H1 (cell line): ENCODE measurements around the gene COL6A2. TPM values are rescaled to one million over a fixed set of nuclear protein-coding genes. Genes with fewer than 3 reads are reported as not detected.

ENCODE experiments used
- CTCF ChIA-PET: fragments of 300-600 bp; sonication (Branson Sonifier 250); formaldehyde crosslinking; loops from one replicate; lab custom pipeline; 2021; ENCODE audit not compliant: partially characterized antibody; lab: Charles Lee
- POLR2A ChIA-PET: fragments of 300-600 bp; sonication (Branson Sonifier 250); formaldehyde crosslinking; loops from one replicate; lab custom pipeline; 2021; ENCODE audit warnings: inconsistent platforms; ENCODE audit not compliant: partially characterized antibody; lab: Charles Lee
- DNase-seq, 2 experiments: peaks; one replicate each; pipeline versions ENCODE4 v3.0.0 to v3.0.0-alpha.2; 2010 to 2022; ENCODE audit warnings: low spot score in 2 of 2, low read depth in 1 of 2, mixed read lengths in 1 of 2
- FAIRE-seq: peaks from 2 replicates; lab custom pipeline; 2011; peaks lifted over from hg19 to GRCh38; lab: Jason Lieb, UNC
- H2AFZ ChIP-seq: 2 replicates; pipeline ENCODE4 v1.8.1; 2012; ENCODE audit warnings: low read length, inconsistent platforms
- H2AK5ac ChIP-seq: 2 replicates; pipeline ENCODE4 v1.6.1; 2013; ENCODE audit warnings: low read depth, low read length
- H2BK120ac ChIP-seq: replicated peaks from 2 replicates; pipeline ENCODE3; 2013; ENCODE audit warnings: low read depth, low read length, inconsistent platforms
- H2BK12ac ChIP-seq: 2 replicates; pipeline ENCODE4 v1.6.1; 2013; ENCODE audit warnings: low read depth, low read length
- H2BK15ac ChIP-seq: 2 replicates; pipeline ENCODE4 v1.6.1; 2013; ENCODE audit warnings: low read length
- H2BK20ac ChIP-seq: 2 replicates; pipeline ENCODE4 v1.6.1; 2013; ENCODE audit warnings: low read length
- H2BK5ac ChIP-seq: 2 replicates; pipeline ENCODE4 v1.6.1; 2013; ENCODE audit warnings: low read depth, low read length
- H3K14ac ChIP-seq: 2 replicates; pipeline ENCODE4 v1.6.1; 2013; ENCODE audit warnings: inconsistent platforms; ENCODE audit not compliant: insufficient read length
- H3K18ac ChIP-seq: 2 replicates; pipeline ENCODE4 v1.6.1; 2013; ENCODE audit warnings: low read length; ENCODE audit errors: extremely low read depth
- H3K23ac ChIP-seq: 2 replicates; pipeline ENCODE4 v1.6.1; 2013; ENCODE audit warnings: inconsistent platforms; ENCODE audit not compliant: insufficient read length
- H3K23me2 ChIP-seq: 2 replicates; pipeline ENCODE4 v1.6.1; 2013; ENCODE audit warnings: low read depth, low read length
- H3K27ac ChIP-seq: 2 replicates; pipeline ENCODE4 v1.6.1; 2011; ENCODE audit warnings: low read depth, low read length, inconsistent platforms
- H3K27me3 ChIP-seq, 4 experiments: replicated peaks in 1 of 4; 1 replicate in 1 of 4; 2 replicates in 3 of 4; pipeline versions ENCODE4 v1.6.1 to v1.8.1; 2011 to 2013; ENCODE audit warnings: low read length in 3 of 4, mild to moderate bottlenecking in 3 of 4, inconsistent platforms in 2 of 4, mixed read lengths in 2 of 4, moderate library complexity in 1 of 4; ENCODE audit not compliant: control insufficient read depth in 3 of 4, insufficient read depth in 3 of 4; ENCODE audit errors: extremely low read depth in 1 of 4
- H3K36me3 ChIP-seq, 4 experiments: 2 replicates each; pipeline versions ENCODE4 v1.6.1 to v1.8.1; 2011 to 2013; ENCODE audit warnings: mild to moderate bottlenecking in 4 of 4, low read length in 3 of 4, moderate library complexity in 2 of 4, control low read depth in 1 of 4, inconsistent platforms in 1 of 4; ENCODE audit not compliant: insufficient read depth in 4 of 4, control insufficient read depth in 2 of 4
- H3K4ac ChIP-seq: replicated peaks from 2 replicates; pipeline ENCODE3; 2013; ENCODE audit warnings: low read length, low read depth, mixed read lengths, inconsistent platforms; ENCODE audit not compliant: insufficient read length
- H3K4me1 ChIP-seq, 4 experiments: replicated peaks in 1 of 4; 1 replicate in 1 of 4; 2 replicates in 3 of 4; pipeline versions ENCODE4 v1.6.1 to v1.8.1; 2011 to 2013; ENCODE audit warnings: low read length in 3 of 4, inconsistent platforms in 2 of 4, mixed read lengths in 1 of 4; ENCODE audit not compliant: insufficient read depth in 4 of 4, control insufficient read depth in 3 of 4
- H3K4me2 ChIP-seq, 2 experiments: 2 replicates each; pipeline versions ENCODE4 v1.6.1 to v1.8.1; 2011 to 2013; ENCODE audit warnings: low read depth in 2 of 2, low read length in 2 of 2, control low read depth in 1 of 2, inconsistent platforms in 1 of 2, mild to moderate bottlenecking in 1 of 2; ENCODE audit not compliant: insufficient read depth in 1 of 2
- H3K4me3 ChIP-seq, 4 experiments: fragments of 200-600, 300-600 bp in 1 of 4; sonication (generic), shearing (Covaris generic), sonication (Bioruptor Twin) in 1 of 4; 2 replicates each; pipeline versions ENCODE4 v1.5.1 to v1.8.1; 2011 to 2016; ENCODE audit warnings: low read length in 4 of 4, low read depth in 3 of 4, control low read depth in 2 of 4, inconsistent platforms in 2 of 4, mild to moderate bottlenecking in 2 of 4, mixed read lengths in 1 of 4, moderate library complexity in 1 of 4; ENCODE audit not compliant: insufficient read depth in 2 of 4; ENCODE audit errors: extremely low read depth in 1 of 4
- H3K56ac ChIP-seq: replicated peaks from 2 replicates; pipeline ENCODE3; 2013; ENCODE audit warnings: low read depth, mild to moderate bottlenecking, mixed read lengths, low read length, inconsistent platforms; ENCODE audit not compliant: insufficient read length
- H3K79me1 ChIP-seq: 2 replicates; pipeline ENCODE4 v1.6.1; 2013; ENCODE audit warnings: low read depth, low read length, control low read depth
- H3K79me2 ChIP-seq, 2 experiments: 2 replicates each; pipeline versions ENCODE4 v1.6.1 to v1.8.1; 2012 to 2013; ENCODE audit warnings: low read length in 2 of 2, mild to moderate bottlenecking in 2 of 2, inconsistent platforms in 1 of 2; ENCODE audit not compliant: insufficient read depth in 2 of 2, control insufficient read depth in 1 of 2
- H3K9ac ChIP-seq, 4 experiments: replicated peaks in 1 of 4; 1 replicate in 1 of 4; 2 replicates in 3 of 4; pipeline versions ENCODE4 v1.6.1 to v1.8.1; 2011 to 2013; ENCODE audit warnings: low read depth in 3 of 4, low read length in 3 of 4, control low read depth in 2 of 4, mild to moderate bottlenecking in 2 of 4, moderate library complexity in 2 of 4, inconsistent platforms in 1 of 4; ENCODE audit errors: extremely low read depth in 1 of 4
- H3K9me3 ChIP-seq, 2 experiments: 2 replicates each; pipeline versions ENCODE4 v1.6.1 to v1.8.1; 2012 to 2013; ENCODE audit warnings: mild to moderate bottlenecking in 2 of 2, moderate library complexity in 2 of 2, control low read depth in 1 of 2, inconsistent platforms in 1 of 2, low read depth in 1 of 2, low read length in 1 of 2, mixed read lengths in 1 of 2; ENCODE audit not compliant: insufficient read depth in 2 of 2
- H4K20me1 ChIP-seq, 2 experiments: replicated peaks in 1 of 2; 2 replicates each; pipeline versions ENCODE3 to v1.8.1; 2011 to 2013; ENCODE audit warnings: inconsistent platforms in 2 of 2, low read length in 2 of 2, mild to moderate bottlenecking in 1 of 2; ENCODE audit not compliant: insufficient read depth in 2 of 2, control insufficient read depth in 1 of 2
- H4K5ac ChIP-seq: 2 replicates; pipeline ENCODE4 v1.6.1; 2013; ENCODE audit warnings: low read length, low read depth, mixed read lengths, inconsistent platforms; ENCODE audit not compliant: insufficient read length
- H4K8ac ChIP-seq: 2 replicates; pipeline ENCODE4 v1.8.0; 2013; ENCODE audit warnings: mild to moderate bottlenecking, moderate library complexity, low read length, inconsistent platforms; ENCODE audit not compliant: insufficient read depth; ENCODE audit errors: extremely low read depth
- H4K91ac ChIP-seq: replicated peaks from 2 replicates; pipeline ENCODE3; 2013; ENCODE audit warnings: low read length, mixed read lengths, inconsistent platforms; ENCODE audit not compliant: insufficient read length
- GTF2F1 ChIP-seq: IDR thresholded peaks from 2 replicates; pipeline ENCODE4 v1.6.1; 2012; ENCODE audit warnings: low read depth, low read length, improper control_type of control experiment, borderline replicate concordance
- ZNF274 ChIP-seq: IDR thresholded peaks from 2 replicates; pipeline ENCODE4 v1.7.0; 2012; ENCODE audit warnings: low read length, borderline replicate concordance; ENCODE audit errors: extremely low read depth
- WGBS, 2 experiments: shearing (Covaris generic) in 1 of 2; methylation state at CpG; one replicate each; pipeline versions ENCODE4 v1.1.6 to v1.1.7; 2013 to 2015; ENCODE audit warnings: low lambda C conversion rate in 2 of 2, mixed read lengths in 2 of 2, inconsistent platforms in 1 of 2, low coverage in 1 of 2, missing lambda C conversion rate in 1 of 2; ENCODE audit not compliant: insufficient replicate concordance in 2 of 2, insufficient coverage in 1 of 2, insufficient read length in 1 of 2; ENCODE audit errors: extremely low coverage in 1 of 2, missing lambda C conversion rate in 1 of 2; 5-methylcytosine and 5-hydroxymethylcytosine counted together
- polyA plus RNA-seq, 7 experiments: library from polyadenylated mRNA; depleted of rRNA in 3 of 7; stranded (reverse) in 5 of 7; unstranded in 2 of 7; fragments of >200 nt in 5 of 7; fragments of 200-250 nt in 2 of 7; gene quantifications; 1 replicate in 5 of 7; 2 replicates in 1 of 7; 4 replicates in 1 of 7; pipeline versions ENCODE4 v1.2.1 to v1.2.3, GENCODE V29; 2011 to 2013; ENCODE audit warnings: missing spikeins in 2 of 7, mixed read lengths in 2 of 7
- total RNA-seq: library from RNA; stranded (reverse); fragmentation: NEBNext Ultra II Directional; extraction: Animal tissue kit (Norgen Biotek cat#: 25700); gene quantifications from 2 replicates; pipeline ENCODE4 v1.2.1, GENCODE V29; 2021

COL6A2 gene
- total and polyA plus RNA-seq, 2 of the 8 experiments (the other 6 are each of a cell fraction or from before 2014, with no cell fraction given) = 60.1 to 62.7 TPM

DNA sequence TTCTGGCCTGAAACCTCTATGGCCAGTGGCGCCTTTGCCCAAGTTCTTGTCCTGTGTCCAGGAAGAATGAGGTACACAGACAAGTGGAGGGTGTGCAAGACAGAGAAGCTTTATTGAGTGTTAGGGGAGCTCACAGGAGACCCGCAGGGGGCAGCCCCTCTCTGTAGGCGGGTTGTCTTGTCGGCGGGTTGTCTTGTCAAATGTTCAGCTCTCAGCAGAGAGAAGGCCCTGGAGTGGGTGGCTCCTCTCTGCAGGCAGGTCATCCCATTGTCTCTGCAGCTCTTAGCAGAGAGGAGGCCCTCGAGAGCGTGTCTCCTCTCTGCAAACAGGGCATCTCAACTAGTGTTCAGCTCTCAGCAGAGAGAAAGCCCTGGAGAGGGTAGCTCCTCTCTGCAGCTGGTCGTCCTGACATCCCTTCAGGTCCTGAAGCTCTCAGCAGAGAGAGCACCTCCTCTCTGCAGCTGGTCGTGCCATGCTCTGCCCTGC lies 11.0 kb downstream of the COL6A2 start:
- H2BK5ac ChIP-seq = no peak overlapping the region
- H2BK12ac ChIP-seq = peak overlapping the region; percentile 75; the same call in 1 of the 2 replicates
- H3K18ac ChIP-seq = no peak overlapping the region
- H4K20me1 ChIP-seq = peaks cover 0 to 6% of the 10 kb centered on the region in 2 experiments
- FAIRE-seq = no peak
- H2BK120ac ChIP-seq = no peak overlapping the region
- no peak overlapping the region for H4K8ac ChIP-seq
- no peak overlapping the region for H4K91ac ChIP-seq
- H2AFZ ChIP-seq = no peak overlapping the region
- TF ChIP-seq GTF2F1 = no peak
- TF ChIP-seq ZNF274 = no peak
- TF ChIP-seq, all 59 proteins: peak for 0
- Histone ChIP-seq H3K9me3 (peaks cover 4 to 10% of the 10 kb centered on the region in 2 experiments; a peak in 2 of 4 replicates), H3K79me2 (no peaks in the 10 kb centered on the region), H2BK20ac (no peak overlapping the region), H3K36me3 (peaks cover 0 to 17% (median 0%) of the 10 kb centered on the region in 4 experiments; a peak in 3 of 8 replicates), H3K4me2 (no peak overlapping the region), H3K23ac (no peak overlapping the region), H3K9ac (no peak overlapping the region), H3K23me2 (no peaks in the 10 kb centered on the region), H2AK5ac (no peak overlapping the region), H3K14ac (no peak overlapping the region), H3K27me3 (no peaks in the 10 kb centered on the region), H3K79me1 (no peaks in the 10 kb centered on the region), H3K4me1 (peaks cover 0 to 2% (median under 1%) of the 10 kb centered on the region in 4 experiments; a peak in 2 of 7 replicates), H3K4me3 (no peak overlapping the region), H3K27ac (no peak overlapping the region), H3K4ac (no peak overlapping the region), H4K5ac (no peak overlapping the region), H3K56ac (no peak overlapping the region), H2BK15ac (no peak overlapping the region)
- no peak for DNase-seq
- CTCF ChIA-PET = interaction anchor here (0.9 to 2.6 kb wide), 5 partner anchors 8 to 154 kb away, joined by 3 to 19 read pairs (median 3); no protein-coding TSS in a partner anchor
- POLR2A ChIA-PET = no interaction called here
- WGBS, 2 experiments = 90% methylated on average over 9 of the region's 9 CpGs; no CpG with 5 or more reads in 1 of the 2 experiments
